IMR-90 (cell line): ENCODE measurements around the gene EPOP. TPM values are rescaled to one million over a fixed set of nuclear protein-coding genes. Genes with fewer than 3 reads are reported as not detected.

Source experiments
- ATAC-seq: fragments of 200-7000 bp; cut with Tn5 transposase; 2 replicates; pipeline ENCODE4 v1.9.1; 2020; ENCODE audit warnings: low read depth, mild to moderate bottlenecking, moderate library complexity
- BruUV-seq: library from RNA; stranded (reverse); fragments of 400-500 nt; replicated peaks from 2 replicates; lab custom pipeline; 2021; lab: Mats Ljungman, UMichigan
- CTCF ChIA-PET: fragments of 300-600 bp; formaldehyde crosslinking; extraction: SDS; loops from one replicate; lab custom pipeline; 2021; ENCODE audit warnings: antibody characterized with exemption; lab: Yijun Ruan, JAX
- POLR2A ChIA-PET: fragments of 300-600 bp; sonication (Branson Sonifier 250); formaldehyde crosslinking; loops from one replicate; lab custom pipeline; 2022; ENCODE audit warnings: antibody characterized with exemption; ENCODE audit not compliant: unreplicated experiment; lab: Charles Lee
- DNase-seq: peaks from one replicate; pipeline ENCODE4 v3.0.0; 2013
- H2AFZ ChIP-seq: replicated peaks from 2 replicates; pipeline ENCODE3; 2013; ENCODE audit warnings: low read length, mild to moderate bottlenecking; ENCODE audit not compliant: poor library complexity
- H2AK5ac ChIP-seq: 2 replicates; pipeline ENCODE4 v1.6.1; 2013; ENCODE audit warnings: low read depth, low read length, inconsistent platforms
- H2AK9ac ChIP-seq: replicated peaks from 2 replicates; pipeline ENCODE3; 2013; ENCODE audit warnings: mild to moderate bottlenecking, low read depth, low read length, moderate library complexity; ENCODE audit not compliant: poor library complexity
- H2BK120ac ChIP-seq: 2 replicates; pipeline ENCODE4 v1.6.1; 2013; ENCODE audit warnings: low read depth, low read length, inconsistent platforms
- H2BK15ac ChIP-seq: 3 replicates; pipeline ENCODE4 v1.6.1; 2013; ENCODE audit warnings: low read depth, low read length, inconsistent platforms
- H2BK20ac ChIP-seq: 2 replicates; pipeline ENCODE4 v1.6.1; 2013; ENCODE audit warnings: low read depth, mild to moderate bottlenecking, inconsistent platforms, low read length, moderate library complexity
- H2BK5ac ChIP-seq: 2 replicates; pipeline ENCODE4 v1.6.1; 2013; ENCODE audit warnings: mild to moderate bottlenecking, low read depth, low read length, inconsistent platforms; ENCODE audit not compliant: poor library complexity, severe bottlenecking
- H3K14ac ChIP-seq: replicated peaks from 2 replicates; pipeline ENCODE4 v1.6.1; 2013; ENCODE audit warnings: low read depth, low read length, inconsistent platforms
- H3K18ac ChIP-seq: 2 replicates; pipeline ENCODE4 v1.6.1; 2013; ENCODE audit warnings: low read depth, low read length, control low read depth
- H3K23ac ChIP-seq: 2 replicates; pipeline ENCODE4 v1.6.1; 2013; ENCODE audit warnings: low read depth, low read length, inconsistent platforms
- H3K27ac ChIP-seq: 2 replicates; pipeline ENCODE4 v1.5.1; 2013; ENCODE audit warnings: mild to moderate bottlenecking, control low read depth, low read length; ENCODE audit not compliant: insufficient read depth
- H3K27me3 ChIP-seq: 2 replicates; pipeline ENCODE4 v1.6.1; 2013; ENCODE audit warnings: low read length; ENCODE audit not compliant: control insufficient read depth, insufficient read depth
- H3K36me3 ChIP-seq: 2 replicates; pipeline ENCODE4 v1.6.1; 2013; ENCODE audit warnings: low read length, mixed read lengths; ENCODE audit not compliant: control insufficient read depth, insufficient read depth
- H3K4ac ChIP-seq: 2 replicates; pipeline ENCODE4 v1.6.1; 2013; ENCODE audit warnings: low read depth, low read length, inconsistent platforms
- H3K4me1 ChIP-seq: 2 replicates; pipeline ENCODE4 v1.6.1; 2013; ENCODE audit warnings: low read length, mixed read lengths; ENCODE audit not compliant: control insufficient read depth, insufficient read depth
- H3K4me2 ChIP-seq: 2 replicates; pipeline ENCODE4 v1.6.1; 2013; ENCODE audit warnings: low read depth, mild to moderate bottlenecking, control low read depth, low read length, moderate library complexity
- H3K4me3 ChIP-seq: 2 replicates; pipeline ENCODE4 v1.5.1; 2013; ENCODE audit warnings: low read depth, mild to moderate bottlenecking, control low read depth, low read length, moderate library complexity; ENCODE audit not compliant: insufficient read depth
- H3K56ac ChIP-seq: 2 replicates; pipeline ENCODE4 v1.6.1; 2013; ENCODE audit warnings: low read length, inconsistent platforms; ENCODE audit not compliant: insufficient read depth; ENCODE audit errors: extremely low read depth
- H3K79me1 ChIP-seq, 2 experiments: 2 replicates each; pipeline ENCODE4 v1.6.1; 2013; ENCODE audit warnings: low read length in 2 of 2, inconsistent platforms in 1 of 2, low read depth in 1 of 2
- H3K9ac ChIP-seq: 2 replicates; pipeline ENCODE4 v1.6.1; 2013; ENCODE audit warnings: low read depth, low read length, control low read depth
- H3K9me1 ChIP-seq: 2 replicates; pipeline ENCODE4 v1.6.1; 2013; ENCODE audit warnings: low read length, inconsistent platforms; ENCODE audit not compliant: insufficient read depth
- H3K9me3 ChIP-seq: 2 replicates; pipeline ENCODE4 v1.6.1; 2013; ENCODE audit warnings: low read length; ENCODE audit not compliant: control insufficient read depth, insufficient read depth
- H4K20me1 ChIP-seq: 2 replicates; pipeline ENCODE4 v1.6.1; 2013; ENCODE audit warnings: low read length, inconsistent platforms; ENCODE audit not compliant: insufficient read depth
- H4K5ac ChIP-seq: 2 replicates; pipeline ENCODE4 v1.6.1; 2013; ENCODE audit warnings: mild to moderate bottlenecking, low read depth, low read length, control low read depth
- H4K8ac ChIP-seq, 2 experiments: 2 replicates each; pipeline ENCODE4 v1.6.1; 2013; ENCODE audit warnings: low read depth in 2 of 2, low read length in 2 of 2, control low read depth in 1 of 2, inconsistent platforms in 1 of 2
- H4K91ac ChIP-seq: 2 replicates; pipeline ENCODE4 v1.6.1; 2013; ENCODE audit warnings: low read depth, low read length, inconsistent platforms; ENCODE audit not compliant: insufficient read depth
- BHLHE40 ChIP-seq: fragments of 150-350 bp; IDR thresholded peaks from 2 replicates; pipeline ENCODE4 v1.6.1; 2016; ENCODE audit warnings: mild to moderate bottlenecking, low read depth, low read length
- CHD1 ChIP-seq: IDR thresholded peaks from 2 replicates; pipeline ENCODE4 v1.6.1; 2012; ENCODE audit warnings: low read depth, low read length, improper control_type of control experiment
- CTCF ChIP-seq: conservative IDR thresholded peaks from 2 replicates; pipeline ENCODE4 v1.5.1; 2012; ENCODE audit warnings: mild to moderate bottlenecking, low read depth, low read length, improper control_type of control experiment
- ELK1 ChIP-seq: fragments of 150-350 bp; IDR thresholded peaks from 2 replicates; pipeline ENCODE4 v1.6.1; 2016; ENCODE audit warnings: low read depth, mild to moderate bottlenecking, low read length, moderate library complexity, borderline replicate concordance
- FOS ChIP-seq: fragments of 150-350 bp; IDR thresholded peaks from 2 replicates; pipeline ENCODE4 v1.6.1; 2016; ENCODE audit warnings: low read depth, low read length
- MAFK ChIP-seq: IDR thresholded peaks from 2 replicates; pipeline ENCODE4 v1.6.1; 2012; ENCODE audit warnings: low read depth, low read length, improper control_type of control experiment
- MXI1 ChIP-seq: IDR thresholded peaks from 2 replicates; pipeline ENCODE4 v1.6.1; 2012; ENCODE audit warnings: low read depth, mild to moderate bottlenecking, low read length, moderate library complexity, borderline replicate concordance
- NFE2L2 ChIP-seq: fragments of 150-350 bp; IDR thresholded peaks from 2 replicates; pipeline ENCODE4 v1.6.1; 2016; ENCODE audit warnings: low read depth, mild to moderate bottlenecking, low read length
- POLR2A ChIP-seq: IDR thresholded peaks from 2 replicates; pipeline ENCODE4 v1.6.1; 2012; ENCODE audit warnings: mild to moderate bottlenecking, low read depth, low read length
- RAD21 ChIP-seq: IDR thresholded peaks from 2 replicates; pipeline ENCODE4 v1.6.1; 2012; ENCODE audit warnings: low read length, improper control_type of control experiment
- RCOR1 ChIP-seq: IDR thresholded peaks from 2 replicates; pipeline ENCODE4 v1.6.1; 2012; ENCODE audit warnings: mild to moderate bottlenecking, low read length, improper control_type of control experiment; ENCODE audit not compliant: insufficient replicate concordance
- RFX5 ChIP-seq: IDR thresholded peaks from 2 replicates; pipeline ENCODE4 v1.8.0; 2012; ENCODE audit warnings: low read depth, mild to moderate bottlenecking, low read length, moderate library complexity
- SMC3 ChIP-seq: fragments of 150-350 bp; IDR thresholded peaks from 2 replicates; pipeline ENCODE4 v1.6.1; 2016; ENCODE audit warnings: low read depth, mild to moderate bottlenecking, antibody characterized with exemption, low read length, moderate library complexity
- WGBS, 2 experiments: methylation state at CpG; one replicate each; pipeline versions ENCODE4 v1.1.5 to v1.1.7; 2013; ENCODE audit warnings: missing lambda C conversion rate in 2 of 2; ENCODE audit not compliant: insufficient read length in 1 of 2; ENCODE audit errors: extremely low coverage in 2 of 2; 5-methylcytosine and 5-hydroxymethylcytosine counted together
- dilution Hi-C: fragments of 300-500 bp; cut with HindIII; formaldehyde crosslinking; loops from one replicate; pipeline ENCODE4 v1.14.3; 2018; ENCODE audit warnings: low sequenced_read_pairs; ENCODE audit not compliant: unreplicated experiment
- in situ Hi-C: fragments of 300-500 bp; cut with MboI; formaldehyde crosslinking; loops from 3 replicates; pipeline ENCODE4 v1.14.3; 2019; ENCODE audit warnings: low sequenced_read_pairs, inconsistent platforms, mixed read lengths
- intact Hi-C: fragments of 100-400 bp; cut with micrococcal nuclease; formaldehyde crosslinking; loops from 2 replicates; pipeline ENCODE4 v1.10.0; 2022
- polyA plus RNA-seq, 3 experiments: library from polyadenylated mRNA; depleted of rRNA; stranded (reverse); fragments of >200 nt; gene quantifications; 2 replicates each; pipeline ENCODE4 v1.2.3, GENCODE V29; 2012; ENCODE audit warnings: low replicate concordance in 1 of 3
- total RNA-seq: library from RNA; depleted of rRNA; stranded (reverse); fragments of >200 nt; gene quantifications from 2 replicates; pipeline ENCODE4 v1.2.3, GENCODE V29; 2012
- TF ChIP-seq, protein P1 (sequence below): fragments of 150-350 bp; IDR thresholded peaks from 2 replicates; pipeline ENCODE4 v1.6.1; 2017; ENCODE audit warnings: mild to moderate bottlenecking, antibody characterized with exemption, low read length, low read depth

The EPOP gene
- total and polyA plus RNA-seq, 2 of the 4 experiments (the other 2 are of a cell fraction): 0.36 to 0.82 TPM

DNA sequence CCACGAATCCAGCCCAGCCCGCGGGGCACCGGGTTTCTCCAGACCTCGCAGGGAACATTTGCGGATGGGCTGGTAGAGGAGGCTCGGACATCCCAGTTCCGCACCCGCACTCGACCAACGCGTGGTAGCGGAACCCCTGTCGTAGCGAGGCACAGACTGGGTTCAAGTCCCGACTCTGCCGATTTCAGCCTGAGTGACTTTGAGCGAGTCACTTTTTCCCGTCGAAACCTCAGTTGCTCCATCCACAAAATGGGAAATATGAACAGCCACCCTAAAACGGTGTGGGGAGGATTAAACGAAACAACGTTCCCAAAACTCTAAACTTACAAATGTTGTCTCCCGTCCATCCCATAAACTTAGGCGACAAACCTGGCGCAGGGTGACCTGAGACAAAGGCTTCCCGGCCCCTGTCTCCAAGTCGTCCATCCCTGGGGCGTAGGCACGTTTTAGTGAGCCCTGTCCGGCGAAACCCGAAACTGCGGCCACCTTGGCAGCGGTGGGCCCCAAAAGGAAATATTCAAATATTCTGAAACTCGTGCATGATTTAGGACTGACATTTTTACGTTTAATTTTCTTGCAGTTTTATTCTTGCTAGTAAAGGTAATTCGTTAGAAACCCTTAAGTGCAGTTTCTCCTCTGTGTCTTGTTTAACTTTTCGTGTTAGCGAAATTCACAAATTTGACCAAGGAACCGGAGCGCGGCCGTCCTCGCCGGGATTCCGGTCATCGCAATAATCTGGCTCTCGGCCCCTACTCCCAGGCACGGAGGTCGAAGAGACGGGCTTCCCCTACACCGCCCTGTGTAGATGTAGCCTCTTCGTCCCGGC, 28.4 kb upstream of the EPOP start:
- intact Hi-C loops (loop anchor here (1.0 kb wide), 1 partner anchor 26 kb away; no protein-coding TSS in a partner anchor), dilution Hi-C loops (no loop called here), in situ Hi-C loops (no loop called here)
- peak overlapping the region; percentile 68 for H3K4ac ChIP-seq
- peak overlapping the region; percentile 100 for H3K4me2 ChIP-seq
- H3K36me3 ChIP-seq: peaks cover 6% of the 10 kb centered on the region; the same call in 1 of the 2 replicates
- no peak overlapping the region for H2BK120ac ChIP-seq
- H2BK5ac ChIP-seq: no peak overlapping the region
- H2AK9ac ChIP-seq: peak overlapping the region; percentile 95
- ChIA-PET CTCF (no interaction called here), POLR2A (no interaction called here)
- peak overlapping the region; percentile 8; the same call in 1 of the 2 replicates for H3K27ac ChIP-seq
- peaks cover 15 to 54% of the 10 kb centered on the region in 2 experiments; a peak in 3 of 4 replicates for H3K79me1 ChIP-seq
- ATAC-seq (no peak), DNase-seq (no peak)
- H3K4me3 ChIP-seq: peak overlapping the region; percentile 95
- no TSS peak for BruUV-seq
- H2BK15ac ChIP-seq: no peak overlapping the region
- no peaks in the 10 kb centered on the region for H3K9me3 ChIP-seq
- peak overlapping the region; percentile 93 to 99 for H4K8ac ChIP-seq
- 24% methylated on average over 31 of the region's 55 CpGs; no CpG with 5 or more reads in 1 of the 2 experiments for WGBS, 2 experiments
- peaks cover 17% of the 10 kb centered on the region for H3K9me1 ChIP-seq
- H4K91ac ChIP-seq: peak overlapping the region; percentile 18
- no peak overlapping the region for H3K18ac ChIP-seq
- H3K9ac ChIP-seq: peak overlapping the region; percentile 95
- H3K27me3 ChIP-seq: no peaks in the 10 kb centered on the region
- H3K56ac ChIP-seq: peak overlapping the region; percentile 57; the same call in 1 of the 2 replicates
- no peak overlapping the region for H2BK20ac ChIP-seq
- H3K14ac ChIP-seq: peak overlapping the region; percentile 38; the same call in 1 of the 2 replicates
- H2AK5ac ChIP-seq: peak overlapping the region; percentile 33; the same call in 1 of the 2 replicates
- peaks cover 17% of the 10 kb centered on the region for H3K4me1 ChIP-seq
- peak overlapping the region; percentile 7; the same call in 1 of the 2 replicates for H4K5ac ChIP-seq
- H4K20me1 ChIP-seq: peaks cover 20% of the 10 kb centered on the region; the same call in 1 of the 2 replicates
- peak overlapping the region; percentile 69 for H3K23ac ChIP-seq
- H2AFZ ChIP-seq: peak overlapping the region; percentile 94
- TF ChIP-seq, protein P1, sequence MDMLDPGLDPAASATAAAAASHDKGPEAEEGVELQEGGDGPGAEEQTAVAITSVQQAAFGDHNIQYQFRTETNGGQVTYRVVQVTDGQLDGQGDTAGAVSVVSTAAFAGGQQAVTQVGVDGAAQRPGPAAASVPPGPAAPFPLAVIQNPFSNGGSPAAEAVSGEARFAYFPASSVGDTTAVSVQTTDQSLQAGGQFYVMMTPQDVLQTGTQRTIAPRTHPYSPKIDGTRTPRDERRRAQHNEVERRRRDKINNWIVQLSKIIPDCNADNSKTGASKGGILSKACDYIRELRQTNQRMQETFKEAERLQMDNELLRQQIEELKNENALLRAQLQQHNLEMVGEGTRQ: no peak
- no peak for TF ChIP-seq NFE2L2
- no peak for TF ChIP-seq POLR2A
- TF ChIP-seq RAD21: no peak
- no peak for TF ChIP-seq ELK1
- no peak for TF ChIP-seq BHLHE40
- no peak for TF ChIP-seq RCOR1
- TF ChIP-seq MAFK: no peak
- no peak for TF ChIP-seq MXI1
- TF ChIP-seq CTCF: no peak
- TF ChIP-seq CHD1: no peak
- TF ChIP-seq SMC3: no peak
- TF ChIP-seq RFX5: no peak
- no peak for TF ChIP-seq FOS
